ENCODE data around the gene RHO.
A peak's percentile ranks its signal among the peaks of the same experiment; 100 is the strongest.
"Not testable (repeated sequence)": the region's sequence is repeated elsewhere in the genome, so short reads cannot be mapped to it uniquely, and the experiment has no call there.

Gene RHO

GRCh38 chr3:129528589-129529100 lies at the start of gene RHO:
RHO (plus strand) TSS chr3:129528639; CDS start chr3:129528734, 95 bp downstream.
- DNase-seq = no peak

- DNase-seq = not testable (repeated sequence)
Measured at GRCh38 chr3:129481225-129481765, 47.1 kb upstream of the RHO start.

GRCh38 chr3:129481766-129482332 lies 46.6 kb upstream of the RHO start:
- no peak for DNase-seq

GRCh38 chr3:129482721-129483120 lies 45.7 kb upstream of the RHO start:
- DNase-seq = no peak

- DNase-seq = no peak
Measured at GRCh38 chr3:129483870-129484269, 44.6 kb upstream of the RHO start.

- not testable (repeated sequence) for DNase-seq
Measured at GRCh38 chr3:129485146-129485545, 43.3 kb upstream of the RHO start.

GRCh38 chr3:129485721-129486663 lies 42.4 kb upstream of the RHO start:
- peak; percentile 86 for DNase-seq

- DNase-seq = no peak
Measured at GRCh38 chr3:129486664-129487035, 41.8 kb upstream of the RHO start.

GRCh38 chr3:129487183-129487867 lies 41.1 kb upstream of the RHO start:
- DNase-seq = no peak

- DNase-seq = not testable (repeated sequence)
Measured at GRCh38 chr3:129487868-129488335, 40.5 kb upstream of the RHO start.

- not testable (repeated sequence) for DNase-seq
Measured at GRCh38 chr3:129489258-129489657, 39.2 kb upstream of the RHO start.

GRCh38 chr3:129490273-129490675 lies 38.2 kb upstream of the RHO start:
- peak; percentile 93 for DNase-seq

- DNase-seq = not testable (repeated sequence)
Measured at GRCh38 chr3:129491077-129491476, 37.4 kb upstream of the RHO start.

- DNase-seq = no peak
Measured at GRCh38 chr3:129491794-129492193, 36.6 kb upstream of the RHO start.

- no peak for DNase-seq
Measured at GRCh38 chr3:129492691-129493090, 35.7 kb upstream of the RHO start.

GRCh38 chr3:129493206-129493605 lies 35.2 kb upstream of the RHO start:
- DNase-seq = no peak

- DNase-seq = not testable (repeated sequence)
Measured at GRCh38 chr3:129494499-129494898, 33.9 kb upstream of the RHO start.

- peak; percentile 79 for DNase-seq
Measured at GRCh38 chr3:129495006-129495639, 33.3 kb upstream of the RHO start.

GRCh38 chr3:129497876-129498275 lies 30.6 kb upstream of the RHO start:
- not testable (repeated sequence) for DNase-seq

- not testable (repeated sequence) for DNase-seq
Measured at GRCh38 chr3:129498603-129499488, 29.6 kb upstream of the RHO start.

GRCh38 chr3:129499604-129500333 lies 28.7 kb upstream of the RHO start:
- DNase-seq = not testable (repeated sequence)

All from HCEC 1CT (cell line).